Measurements from ENCODE around the gene NUCKS1.

Gene NUCKS1

GRCh38 chr1:205769641-205770365 is 19.8 kb upstream of the NUCKS1 start:
- TF ChIP-seq SUZ12 (IDR thresholded peaks at IDR 0.05; ENCODE audit: extremely low read depth, insufficient read depth, insufficient read length), result no peak
- no peak for TF ChIP-seq ZNF274 (IDR thresholded peaks at IDR 0.05; ENCODE audit: low read depth, low read length)
- TF ChIP-seq YY1 (IDR thresholded peaks at IDR 0.05; ENCODE audit: insufficient read depth, insufficient read length), result no peak
- DNase-seq (ENCODE audit: low read depth, low spot score), result no peak
- Histone ChIP-seq H3K4me1 (ENCODE audit: insufficient read depth, insufficient read length) (no peaks in the 10 kb centered on the region), H3K4me3 (ENCODE audit: insufficient read length, low read depth) (no peak overlapping the region), H3K9me3 (ENCODE audit: insufficient read depth, low read length) (no peaks in the 10 kb centered on the region), H3K27me3 (ENCODE audit: insufficient read depth, insufficient read length) (peaks cover 15% of the 10 kb centered on the region), H3K9ac (ENCODE audit: insufficient read length, low read depth) (no peak overlapping the region), H3K36me3 (ENCODE audit: insufficient read depth, insufficient read length, low read length) (no peaks in the 10 kb centered on the region)

DNA sequence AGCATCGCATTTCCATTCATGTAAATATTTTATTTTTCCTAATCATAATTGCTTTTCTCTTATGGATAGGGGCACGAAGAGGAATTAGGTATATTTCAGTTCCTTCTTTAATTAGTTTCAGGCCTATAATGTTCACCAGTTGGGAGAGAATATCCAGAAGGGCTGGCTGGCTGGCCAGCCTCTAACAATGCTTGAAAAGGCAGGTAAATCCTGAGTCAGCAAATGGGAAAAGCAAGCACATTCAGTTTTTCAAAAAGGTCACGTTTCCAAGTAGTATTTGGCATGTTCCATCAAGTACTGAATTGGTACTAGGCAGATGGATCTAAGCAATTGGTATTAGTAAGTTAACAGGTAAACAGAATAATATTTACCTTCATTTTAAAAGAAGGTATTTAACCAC is 17.3 kb upstream of the NUCKS1 start:
- Histone ChIP-seq H3K36me3 (ENCODE audit: insufficient read depth, insufficient read length, low read length) (no peaks in the 10 kb centered on the region), H3K4me3 (ENCODE audit: insufficient read length, low read depth) (no peak overlapping the region), H3K9me3 (ENCODE audit: insufficient read depth, low read length) (no peaks in the 10 kb centered on the region), H3K9ac (ENCODE audit: insufficient read length, low read depth) (no peak overlapping the region), H3K4me1 (ENCODE audit: insufficient read depth, insufficient read length) (no peaks in the 10 kb centered on the region), H3K27me3 (ENCODE audit: insufficient read depth, insufficient read length) (no peaks in the 10 kb centered on the region)
- TF ChIP-seq YY1 (IDR thresholded peaks at IDR 0.05; ENCODE audit: insufficient read depth, insufficient read length) (no peak), ZNF274 (IDR thresholded peaks at IDR 0.05; ENCODE audit: low read depth, low read length) (no peak), SUZ12 (IDR thresholded peaks at IDR 0.05; ENCODE audit: extremely low read depth, insufficient read depth, insufficient read length) (no peak)
- no peak for DNase-seq (ENCODE audit: low read depth, low spot score)

GRCh38 chr1:205766570-205766969 is 16.6 kb upstream of the NUCKS1 start:
- TF ChIP-seq YY1 (IDR thresholded peaks at IDR 0.05; ENCODE audit: insufficient read depth, insufficient read length) (no peak), SUZ12 (IDR thresholded peaks at IDR 0.05; ENCODE audit: extremely low read depth, insufficient read depth, insufficient read length) (no peak), ZNF274 (IDR thresholded peaks at IDR 0.05; ENCODE audit: low read depth, low read length) (no peak)
- Histone ChIP-seq H3K36me3 (ENCODE audit: insufficient read depth, insufficient read length, low read length) (no peaks in the 10 kb centered on the region), H3K4me1 (ENCODE audit: insufficient read depth, insufficient read length) (no peaks in the 10 kb centered on the region), H3K9ac (ENCODE audit: insufficient read length, low read depth) (no peak overlapping the region), H3K27me3 (ENCODE audit: insufficient read depth, insufficient read length) (no peaks in the 10 kb centered on the region), H3K9me3 (ENCODE audit: insufficient read depth, low read length) (no peaks in the 10 kb centered on the region), H3K4me3 (ENCODE audit: insufficient read length, low read depth) (no peak overlapping the region)
- no peak for DNase-seq (ENCODE audit: low read depth, low spot score)

- no peak overlapping the region for H3K9ac ChIP-seq (ENCODE audit: insufficient read length, low read depth)
Observed at GRCh38 chr1:205766038-205766437, 16.1 kb upstream of the NUCKS1 start.

DNA sequence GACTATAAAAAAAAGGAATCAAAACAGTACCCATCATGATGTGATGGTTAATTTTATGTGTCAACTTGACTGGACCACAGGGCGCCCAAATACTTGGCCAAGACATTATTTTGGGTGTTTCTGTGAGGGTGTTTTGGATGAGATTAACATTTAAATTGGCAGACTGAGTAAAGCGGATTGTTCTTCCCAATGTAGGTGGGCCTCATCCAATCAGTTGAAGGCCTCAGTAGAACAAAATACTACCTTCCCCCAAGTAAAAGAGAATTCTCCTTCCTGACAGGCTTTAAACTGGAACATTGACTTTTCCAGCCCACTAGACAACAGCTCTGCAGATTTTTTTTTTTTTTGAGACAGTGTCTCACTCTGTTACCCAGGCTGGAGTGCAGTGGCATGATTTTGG is 14.6 kb upstream of the NUCKS1 start:
- Histone ChIP-seq H3K36me3 (ENCODE audit: insufficient read depth, insufficient read length, low read length) (no peaks in the 10 kb centered on the region), H3K4me1 (ENCODE audit: insufficient read depth, insufficient read length) (no peaks in the 10 kb centered on the region), H3K9ac (ENCODE audit: insufficient read length, low read depth) (no peak overlapping the region), H3K4me3 (ENCODE audit: insufficient read length, low read depth) (no peak overlapping the region), H3K9me3 (ENCODE audit: insufficient read depth, low read length) (no peaks in the 10 kb centered on the region), H3K27me3 (ENCODE audit: insufficient read depth, insufficient read length) (no peaks in the 10 kb centered on the region)
- TF ChIP-seq ZNF274 (IDR thresholded peaks at IDR 0.05; ENCODE audit: low read depth, low read length), result no peak
- no peak for TF ChIP-seq SUZ12 (IDR thresholded peaks at IDR 0.05; ENCODE audit: extremely low read depth, insufficient read depth, insufficient read length)
- TF ChIP-seq YY1 (IDR thresholded peaks at IDR 0.05; ENCODE audit: insufficient read depth, insufficient read length), result no peak
- no peak for DNase-seq (ENCODE audit: low read depth, low spot score)

More at GRCh38 chr1:205766038-205766437, 16.1 kb upstream of the NUCKS1 start:
- Histone ChIP-seq H3K36me3 (ENCODE audit: insufficient read depth, insufficient read length, low read length) (no peaks in the 10 kb centered on the region), H3K4me1 (ENCODE audit: insufficient read depth, insufficient read length) (no peaks in the 10 kb centered on the region), H3K27me3 (ENCODE audit: insufficient read depth, insufficient read length) (no peaks in the 10 kb centered on the region), H3K9me3 (ENCODE audit: insufficient read depth, low read length) (no peaks in the 10 kb centered on the region), H3K4me3 (ENCODE audit: insufficient read length, low read depth) (no peak overlapping the region)
- DNase-seq (ENCODE audit: low read depth, low spot score), result no peak
- TF ChIP-seq YY1 (IDR thresholded peaks at IDR 0.05; ENCODE audit: insufficient read depth, insufficient read length), result no peak

GRCh38 chr1:205763980-205764379 is 14.0 kb upstream of the NUCKS1 start:
- no peak for DNase-seq (ENCODE audit: low read depth, low spot score)
- no peaks in the 10 kb centered on the region for H3K4me1 ChIP-seq (ENCODE audit: insufficient read depth, insufficient read length)
- no peaks in the 10 kb centered on the region for H3K36me3 ChIP-seq (ENCODE audit: insufficient read depth, insufficient read length, low read length)
- TF ChIP-seq YY1 (IDR thresholded peaks at IDR 0.05; ENCODE audit: insufficient read depth, insufficient read length), result no peak
- no peak for TF ChIP-seq ZNF274 (IDR thresholded peaks at IDR 0.05; ENCODE audit: low read depth, low read length)
- no peak for TF ChIP-seq SUZ12 (IDR thresholded peaks at IDR 0.05; ENCODE audit: extremely low read depth, insufficient read depth, insufficient read length)
- no peaks in the 10 kb centered on the region for H3K27me3 ChIP-seq (ENCODE audit: insufficient read depth, insufficient read length)
- H3K9ac ChIP-seq (ENCODE audit: insufficient read length, low read depth), result no peak overlapping the region
- no peaks in the 10 kb centered on the region for H3K9me3 ChIP-seq (ENCODE audit: insufficient read depth, low read length)
- no peak overlapping the region for H3K4me3 ChIP-seq (ENCODE audit: insufficient read length, low read depth)

- H3K9ac ChIP-seq (ENCODE audit: insufficient read length, low read depth), result no peak overlapping the region
- DNase-seq (ENCODE audit: low read depth, low spot score), result no peak
- no peaks in the 10 kb centered on the region for H3K27me3 ChIP-seq (ENCODE audit: insufficient read depth, insufficient read length)
- H3K4me3 ChIP-seq (ENCODE audit: insufficient read length, low read depth), result no peak overlapping the region
- TF ChIP-seq SUZ12 (IDR thresholded peaks at IDR 0.05; ENCODE audit: extremely low read depth, insufficient read depth, insufficient read length), result no peak
- TF ChIP-seq ZNF274 (IDR thresholded peaks at IDR 0.05; ENCODE audit: low read depth, low read length), result no peak
- TF ChIP-seq YY1 (IDR thresholded peaks at IDR 0.05; ENCODE audit: insufficient read depth, insufficient read length), result no peak
- no peaks in the 10 kb centered on the region for H3K4me1 ChIP-seq (ENCODE audit: insufficient read depth, insufficient read length)
- H3K36me3 ChIP-seq (ENCODE audit: insufficient read depth, insufficient read length, low read length), result no peaks in the 10 kb centered on the region
- no peaks in the 10 kb centered on the region for H3K9me3 ChIP-seq (ENCODE audit: insufficient read depth, low read length)
Observed at GRCh38 chr1:205760606-205761005, 10.6 kb upstream of the NUCKS1 start.
